ENCODE results near the gene CACNA1S.

The CACNA1S gene

DNA sequence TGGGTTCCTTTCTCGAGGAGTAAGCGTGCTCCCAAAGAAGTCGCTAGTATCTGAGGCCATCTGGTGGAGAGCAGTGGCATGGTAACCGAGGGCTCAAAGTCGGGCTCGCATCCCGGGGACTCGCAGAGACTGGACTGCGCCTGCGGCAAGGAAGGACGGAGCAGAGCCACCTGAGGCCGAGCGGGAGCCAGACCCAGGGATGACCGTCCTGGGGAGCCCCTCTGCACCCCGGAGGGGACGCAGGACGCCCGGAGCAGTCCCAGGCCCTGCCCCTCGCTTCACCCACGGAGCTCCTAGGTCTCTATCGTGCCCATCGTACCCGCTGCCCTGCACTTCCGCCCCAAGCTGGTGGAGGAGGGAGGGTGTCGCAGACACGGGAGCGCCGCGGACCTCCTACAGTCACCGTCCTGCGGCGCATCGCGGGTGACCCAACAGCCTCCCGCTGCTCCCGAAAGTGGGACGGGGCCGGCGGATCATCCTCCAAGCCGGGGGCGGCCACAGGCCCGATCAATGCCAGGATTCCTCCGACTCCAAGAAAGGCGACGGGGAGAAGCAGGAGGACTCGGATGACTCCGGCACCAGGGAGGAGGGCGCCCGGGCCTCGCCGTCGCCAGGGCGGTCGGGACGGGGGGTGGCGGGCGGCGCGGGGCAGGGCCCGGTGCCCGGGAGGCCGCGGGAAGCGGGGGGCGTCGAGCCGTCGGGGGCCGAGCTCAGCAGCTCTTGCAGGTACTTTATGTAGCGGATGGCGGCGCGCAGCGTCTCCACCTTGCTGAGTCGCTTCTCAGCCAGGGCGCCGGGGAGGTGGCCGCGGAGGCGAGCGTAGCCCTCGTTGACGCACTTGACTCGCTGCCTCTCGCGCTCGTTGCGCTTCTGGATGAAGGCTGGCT, 2.3 kb upstream of the CACNA1S start:
- Histone ChIP-seq H3K36me3 (no peaks in the 10 kb centered on the region), H3K4me1 (peaks cover 0 to 12% (median 6%) of the 10 kb centered on the region in 4 donors), H3K27ac (peak overlapping the region; percentile 67 to 73), H3K4me3 (peak overlapping the region; percentile 52 to 60), H3K9me3 (no peaks in the 10 kb centered on the region), H3K27me3 (peaks cover 0 to 4% of the 10 kb centered on the region in 2 donors)
- intact Hi-C loops (cut with DNase I; ENCODE audit: low total_unique reads): loop anchor here (2.0 to 5.0 kb wide), 2 partner anchors 28 to 142 kb away; no protein-coding TSS in a partner anchor
- DNase-seq: peak; percentile 86 to 92
- TF ChIP-seq, protein P1, sequence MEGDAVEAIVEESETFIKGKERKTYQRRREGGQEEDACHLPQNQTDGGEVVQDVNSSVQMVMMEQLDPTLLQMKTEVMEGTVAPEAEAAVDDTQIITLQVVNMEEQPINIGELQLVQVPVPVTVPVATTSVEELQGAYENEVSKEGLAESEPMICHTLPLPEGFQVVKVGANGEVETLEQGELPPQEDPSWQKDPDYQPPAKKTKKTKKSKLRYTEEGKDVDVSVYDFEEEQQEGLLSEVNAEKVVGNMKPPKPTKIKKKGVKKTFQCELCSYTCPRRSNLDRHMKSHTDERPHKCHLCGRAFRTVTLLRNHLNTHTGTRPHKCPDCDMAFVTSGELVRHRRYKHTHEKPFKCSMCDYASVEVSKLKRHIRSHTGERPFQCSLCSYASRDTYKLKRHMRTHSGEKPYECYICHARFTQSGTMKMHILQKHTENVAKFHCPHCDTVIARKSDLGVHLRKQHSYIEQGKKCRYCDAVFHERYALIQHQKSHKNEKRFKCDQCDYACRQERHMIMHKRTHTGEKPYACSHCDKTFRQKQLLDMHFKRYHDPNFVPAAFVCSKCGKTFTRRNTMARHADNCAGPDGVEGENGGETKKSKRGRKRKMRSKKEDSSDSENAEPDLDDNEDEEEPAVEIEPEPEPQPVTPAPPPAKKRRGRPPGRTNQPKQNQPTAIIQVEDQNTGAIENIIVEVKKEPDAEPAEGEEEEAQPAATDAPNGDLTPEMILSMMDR (IDR thresholded peaks at IDR 0.05): peak; percentile 82 to 90

DNA sequence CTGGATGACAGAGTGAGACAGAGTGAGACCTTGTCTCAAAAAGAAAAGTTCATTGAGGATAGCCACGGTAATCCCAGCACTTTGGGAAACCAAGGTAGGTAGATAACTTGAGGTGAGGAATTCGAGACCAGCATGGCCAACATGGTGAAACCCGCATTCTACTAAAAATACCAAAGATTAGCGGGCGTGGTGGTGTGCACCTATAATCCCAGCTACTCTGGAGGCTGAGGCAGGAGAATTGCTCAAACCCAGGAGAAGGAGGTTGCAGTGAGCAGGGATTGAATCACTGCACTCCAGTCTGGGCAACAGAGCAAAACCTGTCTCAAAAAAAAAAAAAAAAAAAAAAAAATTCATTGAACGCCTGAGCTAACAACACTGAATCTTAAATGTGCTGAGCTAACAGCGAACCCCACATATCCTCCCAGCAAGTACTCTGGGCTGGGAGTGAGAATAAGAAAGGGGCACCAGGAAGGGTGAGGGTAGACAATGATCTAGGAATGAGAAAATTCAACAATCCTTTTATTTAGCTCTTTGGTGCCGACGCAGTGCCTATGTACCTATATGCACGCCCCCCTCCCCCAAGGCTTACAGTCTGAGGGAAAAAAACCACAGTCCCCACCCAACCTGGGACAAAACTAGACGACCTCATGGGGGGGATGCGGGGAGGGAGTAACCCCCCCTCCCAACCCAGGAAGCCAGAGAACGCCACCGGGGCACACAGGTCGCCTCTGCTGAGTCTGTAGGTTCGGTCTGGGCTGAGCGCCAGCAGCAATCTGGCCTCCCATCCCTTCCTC, 1.4 kb upstream of the CACNA1S start:
- intact Hi-C loops (cut with DNase I; ENCODE audit: low total_unique reads): loop anchor here (2.0 to 5.0 kb wide), 2 partner anchors 27 to 141 kb away; no protein-coding TSS in a partner anchor
- no peak for DNase-seq
- TF ChIP-seq, protein P1 (IDR thresholded peaks at IDR 0.05): no peak
- Histone ChIP-seq H3K4me3 (peak overlapping the region; percentile 52 to 60), H3K27ac (peak overlapping the region in 1 of 2 donors; percentile 67), H3K36me3 (no peaks in the 10 kb centered on the region), H3K4me1 (peaks cover 0 to 12% (median 6%) of the 10 kb centered on the region in 4 donors), H3K9me3 (no peaks in the 10 kb centered on the region), H3K27me3 (peaks cover 0 to 5% of the 10 kb centered on the region in 2 donors)

DNA sequence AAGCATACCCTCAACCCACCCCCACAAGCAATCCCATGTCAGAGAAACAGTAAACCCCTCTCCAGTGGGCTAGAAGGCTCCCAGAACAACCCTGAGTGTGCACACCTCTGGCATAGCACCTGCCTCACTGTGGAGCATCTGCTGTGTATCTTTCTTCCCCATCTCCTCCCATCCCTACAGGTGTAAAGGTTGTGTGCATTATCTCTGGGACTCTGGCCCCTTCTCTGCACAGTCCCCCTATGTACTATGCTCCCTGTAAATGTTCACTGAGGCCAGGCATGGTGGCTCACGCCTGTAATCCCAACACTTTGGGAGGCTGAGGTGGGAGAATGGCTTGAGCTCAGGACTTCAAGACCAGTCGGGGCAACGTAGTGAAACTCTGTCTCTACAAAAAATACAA, 700 bp upstream of the CACNA1S start:
- peaks cover 0 to 8% of the 10 kb centered on the region in 2 donors for H3K27me3 ChIP-seq
- H3K27ac ChIP-seq: no peak overlapping the region
- intact Hi-C loops (cut with DNase I; ENCODE audit: low total_unique reads): loop anchor here (5.0 kb wide), 1 partner anchor 141 kb away; no protein-coding TSS in a partner anchor
- H3K9me3 ChIP-seq: no peaks in the 10 kb centered on the region
- no peaks in the 10 kb centered on the region for H3K36me3 ChIP-seq
- no peak for DNase-seq
- H3K4me3 ChIP-seq: no peak overlapping the region
- H3K4me1 ChIP-seq: peaks cover 0 to 12% (median 6%) of the 10 kb centered on the region in 4 donors
- TF ChIP-seq, protein P1 (IDR thresholded peaks at IDR 0.05): no peak

DNA sequence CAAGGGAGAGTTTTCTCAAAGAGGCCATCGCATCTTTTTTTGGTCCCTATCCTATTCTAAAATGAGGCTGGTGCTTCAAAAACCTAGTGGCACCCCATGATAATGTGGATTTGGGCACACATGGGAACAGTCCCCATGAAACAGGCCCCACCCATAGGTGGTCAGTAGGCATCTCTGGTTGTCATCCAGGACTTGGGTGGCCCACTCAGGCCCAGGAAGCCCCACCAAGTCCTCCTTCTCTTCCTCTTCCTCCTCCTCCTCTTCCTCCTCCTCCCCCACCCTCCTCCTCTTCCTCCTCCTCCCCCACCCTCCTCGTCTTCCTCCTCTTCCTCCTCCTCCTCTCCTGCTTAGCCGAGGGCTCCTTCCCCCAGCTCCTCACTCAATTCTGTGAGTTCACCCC, 554 bp downstream of the CACNA1S start:
- TF ChIP-seq, protein P1 (IDR thresholded peaks at IDR 0.05): no peak
- H3K27ac ChIP-seq: no peak overlapping the region
- H3K27me3 ChIP-seq: peaks cover 0 to 8% of the 10 kb centered on the region in 2 donors
- H3K9me3 ChIP-seq: no peaks in the 10 kb centered on the region
- DNase-seq: no peak
- intact Hi-C loops (cut with DNase I; ENCODE audit: low total_unique reads): loop anchor here (5.0 kb wide), 1 partner anchor 139 kb away; no protein-coding TSS in a partner anchor
- H3K36me3 ChIP-seq: no peaks in the 10 kb centered on the region
- peaks cover 0 to 12% (median 6%) of the 10 kb centered on the region in 4 donors for H3K4me1 ChIP-seq
- no peak overlapping the region for H3K4me3 ChIP-seq

DNA sequence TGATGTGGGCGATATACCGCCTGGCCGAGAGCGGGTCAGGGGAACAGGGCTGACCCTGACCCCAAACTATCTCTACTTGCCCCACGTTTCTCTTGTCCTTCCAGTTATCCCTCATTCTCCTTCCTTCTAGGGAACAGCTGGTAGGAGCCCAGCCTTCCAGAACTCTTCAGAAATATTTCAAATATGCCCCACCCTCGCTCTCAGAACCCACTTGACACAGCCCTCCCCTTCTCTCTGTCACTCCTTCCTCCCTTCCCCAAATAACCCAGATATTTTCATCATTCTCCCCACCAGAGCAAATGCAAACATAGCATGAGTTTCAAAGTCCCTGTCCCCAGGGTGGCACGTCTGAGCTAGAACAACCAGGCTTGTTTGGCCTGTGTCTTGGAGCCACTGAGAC, 1.1 kb downstream of the CACNA1S start:
- peaks cover 0 to 8% of the 10 kb centered on the region in 2 donors for H3K27me3 ChIP-seq
- no peak for DNase-seq
- H3K4me3 ChIP-seq: no peak overlapping the region
- H3K4me1 ChIP-seq: peaks cover 0 to 12% (median 6%) of the 10 kb centered on the region in 4 donors
- no peaks in the 10 kb centered on the region for H3K9me3 ChIP-seq
- intact Hi-C loops (cut with DNase I; ENCODE audit: low total_unique reads): loop anchor here (5.0 kb wide), 1 partner anchor 139 kb away; no protein-coding TSS in a partner anchor
- H3K27ac ChIP-seq: no peak overlapping the region
- H3K36me3 ChIP-seq: no peaks in the 10 kb centered on the region
- TF ChIP-seq, protein P1 (IDR thresholded peaks at IDR 0.05): no peak
